Liver (tissue), 9 donors: ENCODE measurements around the gene AKAP13. TPM values are rescaled to one million over a fixed set of nuclear protein-coding genes. Genes with fewer than 3 reads are reported as not detected.

Experiments used
- DNase-seq: peaks from one replicate; pipeline ENCODE4 v3.0.0-alpha.2; 2017; ENCODE audit warnings: low spot score
- H3K27ac ChIP-seq, 2 donors: one replicate each; pipeline ENCODE4 v1.7.0; 2013; ENCODE audit warnings: inconsistent platforms in 2 of 2, low read length in 2 of 2, control low read depth in 1 of 2, low read depth in 1 of 2, mild to moderate bottlenecking in 1 of 2
- H3K27me3 ChIP-seq, 4 donors: one replicate each; pipeline versions ENCODE4 v1.6.1 to v1.7.0; 2013; ENCODE audit warnings: low read length in 3 of 4, inconsistent platforms in 1 of 4, mild to moderate bottlenecking in 1 of 4, moderate library complexity in 1 of 4; ENCODE audit not compliant: control insufficient read depth in 4 of 4, insufficient read depth in 4 of 4
- H3K36me3 ChIP-seq, 4 donors: one replicate each; pipeline versions ENCODE4 v1.6.1 to v1.7.0; 2013; ENCODE audit warnings: low read length in 3 of 4, mild to moderate bottlenecking in 3 of 4, low read depth in 1 of 4, moderate library complexity in 1 of 4; ENCODE audit not compliant: control insufficient read depth in 4 of 4, insufficient read depth in 3 of 4
- H3K4me1 ChIP-seq, 4 donors: one replicate each; pipeline versions ENCODE4 v1.6.1 to v1.7.0; 2013; ENCODE audit warnings: low read length in 3 of 4, mild to moderate bottlenecking in 3 of 4, moderate library complexity in 1 of 4; ENCODE audit not compliant: control insufficient read depth in 4 of 4, insufficient read depth in 4 of 4
- H3K4me3 ChIP-seq, 3 donors: one replicate each; pipeline versions ENCODE4 v1.6.1 to v1.7.0; 2013; ENCODE audit warnings: low read length in 3 of 3, control low read depth in 1 of 3, low read depth in 1 of 3, mild to moderate bottlenecking in 1 of 3
- H3K9ac ChIP-seq, 2 donors: one replicate each; pipeline ENCODE4 v1.7.0; 2013; ENCODE audit warnings: low read length in 2 of 2, mild to moderate bottlenecking in 2 of 2, moderate library complexity in 2 of 2, control low read depth in 1 of 2, low read depth in 1 of 2
- H3K9me3 ChIP-seq, 4 donors: one replicate each; pipeline versions ENCODE4 v1.6.1 to v1.7.0; 2013; ENCODE audit warnings: low read length in 3 of 4; ENCODE audit not compliant: control insufficient read depth in 4 of 4
- EGR1 ChIP-seq, 2 donors: IDR thresholded peaks; 2 replicates each; pipeline ENCODE4 v1.6.1; 2016 to 2018; ENCODE audit warnings: antibody characterized with exemption in 2 of 2, low read depth in 2 of 2
- FOXA1 ChIP-seq: IDR thresholded peaks from 2 replicates; pipeline ENCODE4 v1.6.1; 2016; ENCODE audit warnings: antibody characterized with exemption
- HNF4A ChIP-seq, 2 donors: conservative IDR thresholded peaks; 2 replicates each; pipeline ENCODE4 v1.6.1; 2016; ENCODE audit warnings: antibody characterized with exemption in 2 of 2, mild to moderate bottlenecking in 2 of 2
- HNF4G ChIP-seq: IDR thresholded peaks from 2 replicates; pipeline ENCODE4 v1.6.1; 2016; ENCODE audit warnings: antibody characterized with exemption
- JUND ChIP-seq, 2 donors: IDR thresholded peaks; 2 replicates each; pipeline ENCODE4 v1.6.1; 2016; ENCODE audit warnings: antibody characterized with exemption in 2 of 2
- RAD21 ChIP-seq, 2 donors: IDR thresholded peaks; 2 replicates each; pipeline ENCODE4 v1.6.1; 2016; ENCODE audit warnings: antibody characterized with exemption in 2 of 2, mild to moderate bottlenecking in 2 of 2
- RXRA ChIP-seq, 2 donors: IDR thresholded peaks; 2 replicates each; pipeline ENCODE4 v1.6.1; 2017 to 2018; ENCODE audit warnings: antibody characterized with exemption in 2 of 2, mild to moderate bottlenecking in 1 of 2
- SP1 ChIP-seq: IDR thresholded peaks from 2 replicates; pipeline ENCODE4 v1.6.1; 2018; ENCODE audit warnings: antibody characterized with exemption, mild to moderate bottlenecking
- YY1 ChIP-seq: IDR thresholded peaks from 2 replicates; pipeline ENCODE4 v1.6.1; 2016; ENCODE audit warnings: antibody characterized with exemption, mild to moderate bottlenecking
- WGBS: extraction: QIAGEN DNeasy Blood & Tissue Kit; methylation state at CpG from one replicate; pipeline ENCODE4 v1.1.7; 2013; 5-methylcytosine and 5-hydroxymethylcytosine counted together
- polyA plus RNA-seq, 2 donors: library from polyadenylated mRNA; stranded (reverse) in 1 of 2; unstranded in 1 of 2; fragments of 200-250 nt in 1 of 2; fragments of >200 nt in 1 of 2; fragmentation: Nextera tagmentation in 1 of 2; extraction: Ambion mirVana in 1 of 2; gene quantifications; one replicate each; pipeline versions ENCODE4 v1.2.1 to v1.2.3, GENCODE V29; 2013 to 2015
- total RNA-seq, 2 donors: library from RNA; depleted of rRNA; stranded (reverse); fragments of >200 nt; gene quantifications; one replicate each; pipeline ENCODE4 v1.2.3, GENCODE V29; 2014
- TF ChIP-seq, protein P1 (sequence below): fragments of 150-350 bp; IDR thresholded peaks from 2 replicates; pipeline ENCODE4 v1.5.1; 2017; ENCODE audit warnings: improper control_type of control experiment, low read depth, low read length; ENCODE audit not compliant: missing input control
- TF ChIP-seq, protein P2 (sequence below): IDR thresholded peaks from 2 replicates; pipeline ENCODE4 v1.6.1; 2016; ENCODE audit warnings: antibody characterized with exemption, mild to moderate bottlenecking
- TF ChIP-seq, protein P3 (sequence below): IDR thresholded peaks from 2 replicates; pipeline ENCODE4 v1.6.1; 2016; ENCODE audit warnings: antibody characterized with exemption
- donor health status: healthy.
- donor health status: healthy.
- donor health status: healthy.
- donor health status: healthy.
- donor health status: healthy.

AKAP13 gene
- total and polyA plus RNA-seq, 4 donors, result 18.6 to 92.3 (median 37.4) TPM

DNA sequence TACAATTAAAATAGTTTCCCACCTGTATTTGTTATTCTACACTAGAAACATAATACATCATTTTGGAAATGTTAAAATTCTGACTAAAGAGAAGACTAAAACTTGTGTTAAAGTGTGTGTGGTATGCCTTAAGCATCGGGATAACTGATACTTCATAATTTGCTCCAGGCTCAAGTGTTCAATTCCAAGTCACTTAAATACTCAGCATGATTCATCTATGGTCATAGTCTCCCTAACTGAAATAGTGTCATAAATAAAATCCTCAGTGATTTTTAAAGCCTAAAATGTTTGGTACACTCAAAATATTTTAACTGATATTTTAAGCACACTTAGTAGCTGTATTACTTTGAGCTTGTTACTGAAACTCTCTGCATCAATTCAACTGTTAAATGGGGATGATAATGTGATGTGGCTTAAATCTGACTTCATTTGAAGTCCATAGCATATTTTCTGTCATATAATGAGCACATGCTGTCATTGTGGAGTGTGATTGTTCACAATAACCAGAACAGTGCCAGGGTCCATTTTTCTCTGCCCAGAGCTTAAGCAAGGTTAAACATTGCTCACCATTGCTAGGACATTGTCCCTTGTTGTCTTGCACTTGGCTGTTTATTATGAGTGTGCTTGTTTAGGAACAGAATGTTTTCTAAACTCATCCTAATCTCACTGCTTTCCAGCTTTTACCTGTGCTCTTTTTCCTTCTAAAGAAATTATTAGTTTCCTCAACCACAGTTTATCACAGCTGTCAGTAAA is 292.1 kb downstream of the AKAP13 start (continued):
- TF ChIP-seq HNF4A (conservative IDR thresholded peaks at IDR 0.05) (peak; percentile 89 to 92), YY1 (peak; percentile 92), RAD21 (IDR thresholded peaks at IDR 0.05) (peak; percentile 49 to 50), EGR1 (IDR thresholded peaks at IDR 0.05; ENCODE audit: low read depth in 2 of 2) (no peak), FOXA1 (peak; percentile 23)

DNA sequence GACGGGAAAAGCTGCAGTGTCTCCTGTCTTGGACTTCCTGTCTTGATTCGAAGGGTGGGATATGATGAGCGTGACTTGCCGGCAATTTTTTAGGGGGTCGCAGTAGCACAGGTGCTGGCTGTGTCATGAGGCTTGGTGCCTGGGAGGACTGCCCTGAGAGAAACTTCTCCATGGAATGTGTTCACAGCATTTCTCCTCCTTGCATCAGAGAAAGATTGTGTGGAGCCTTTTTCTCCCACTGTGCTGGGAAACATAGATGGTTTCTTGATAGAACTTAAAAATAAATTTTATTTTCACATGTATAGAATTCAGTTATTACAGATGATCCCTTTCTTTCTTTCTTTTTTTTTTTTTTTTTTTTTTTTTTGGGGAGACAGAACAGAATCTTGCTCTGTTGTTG is 292.9 kb downstream of the AKAP13 start:
- H3K9me3 ChIP-seq, result no peaks in the 10 kb centered on the region
- TF ChIP-seq, protein P1, sequence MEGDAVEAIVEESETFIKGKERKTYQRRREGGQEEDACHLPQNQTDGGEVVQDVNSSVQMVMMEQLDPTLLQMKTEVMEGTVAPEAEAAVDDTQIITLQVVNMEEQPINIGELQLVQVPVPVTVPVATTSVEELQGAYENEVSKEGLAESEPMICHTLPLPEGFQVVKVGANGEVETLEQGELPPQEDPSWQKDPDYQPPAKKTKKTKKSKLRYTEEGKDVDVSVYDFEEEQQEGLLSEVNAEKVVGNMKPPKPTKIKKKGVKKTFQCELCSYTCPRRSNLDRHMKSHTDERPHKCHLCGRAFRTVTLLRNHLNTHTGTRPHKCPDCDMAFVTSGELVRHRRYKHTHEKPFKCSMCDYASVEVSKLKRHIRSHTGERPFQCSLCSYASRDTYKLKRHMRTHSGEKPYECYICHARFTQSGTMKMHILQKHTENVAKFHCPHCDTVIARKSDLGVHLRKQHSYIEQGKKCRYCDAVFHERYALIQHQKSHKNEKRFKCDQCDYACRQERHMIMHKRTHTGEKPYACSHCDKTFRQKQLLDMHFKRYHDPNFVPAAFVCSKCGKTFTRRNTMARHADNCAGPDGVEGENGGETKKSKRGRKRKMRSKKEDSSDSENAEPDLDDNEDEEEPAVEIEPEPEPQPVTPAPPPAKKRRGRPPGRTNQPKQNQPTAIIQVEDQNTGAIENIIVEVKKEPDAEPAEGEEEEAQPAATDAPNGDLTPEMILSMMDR, result no peak
- TF ChIP-seq JUND (IDR thresholded peaks at IDR 0.05) (no peak), SP1 (no peak), HNF4G (no peak), YY1 (no peak)
- no peak for DNase-seq
- peaks cover 0 to 31% (median 19%) of the 10 kb centered on the region in 4 donors for H3K36me3 ChIP-seq
- no peaks in the 10 kb centered on the region for H3K27me3 ChIP-seq
- 74% methylated on average over 5 of the region's 5 CpGs for WGBS
- H3K4me1 ChIP-seq, result peaks cover 0 to 10% (median 4%) of the 10 kb centered on the region in 4 donors
- H3K9ac ChIP-seq, result peak overlapping the region in 1 of 2 donors; percentile 32
- H3K27ac ChIP-seq, result peak overlapping the region; percentile 58 to 75
- no peak overlapping the region for H3K4me3 ChIP-seq

DNA sequence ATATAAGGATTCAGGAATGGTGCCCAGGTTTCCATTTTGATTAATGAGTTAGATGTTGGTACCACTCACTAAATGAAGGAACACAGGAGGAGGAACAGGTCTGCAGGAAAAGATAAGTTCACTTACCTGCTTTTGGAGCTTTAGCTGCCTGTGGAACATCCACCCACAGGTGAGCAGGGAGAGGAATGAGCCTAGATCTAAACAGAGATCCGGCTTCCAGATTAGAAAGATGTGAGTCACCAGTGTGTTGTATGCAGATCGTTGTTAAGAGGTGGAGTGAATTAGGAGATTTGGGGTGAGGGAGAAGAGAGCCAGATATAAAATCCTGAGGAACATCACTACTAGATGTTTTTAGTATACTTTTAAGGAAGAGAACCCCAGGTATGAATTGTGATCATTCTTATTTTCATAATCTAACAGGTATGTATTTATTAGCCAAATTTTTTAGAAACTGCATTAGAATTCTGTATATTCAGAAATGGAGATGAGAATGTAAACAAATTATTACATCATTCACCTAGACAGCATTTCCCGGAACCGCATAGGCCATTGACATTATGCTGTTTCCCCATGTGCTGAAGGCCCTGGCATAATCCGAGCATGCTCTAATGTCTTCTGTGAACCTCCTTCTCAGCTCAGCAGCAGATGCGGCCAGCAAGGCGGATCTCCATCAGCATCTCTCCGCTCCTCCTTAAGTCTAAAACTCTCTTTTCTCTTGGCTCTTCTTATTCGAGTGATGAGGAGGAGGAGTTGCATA is 296.1 kb downstream of the AKAP13 start:
- Histone ChIP-seq H3K9me3 (no peaks in the 10 kb centered on the region), H3K9ac (no peak overlapping the region), H3K4me1 (peaks cover 0 to 10% (median 4%) of the 10 kb centered on the region in 4 donors), H3K36me3 (peaks cover 0 to 25% (median 10%) of the 10 kb centered on the region in 4 donors), H3K27me3 (no peaks in the 10 kb centered on the region), H3K27ac (peak overlapping the region in 1 of 2 donors; percentile 37), H3K4me3 (no peak overlapping the region)
- 87% methylated on average over 9 of the region's 9 CpGs for WGBS
- TF ChIP-seq JUND (IDR thresholded peaks at IDR 0.05) (no peak), RXRA (IDR thresholded peaks at IDR 0.05) (peak in 1 of 2 donors; percentile 25)
- TF ChIP-seq, protein P2, sequence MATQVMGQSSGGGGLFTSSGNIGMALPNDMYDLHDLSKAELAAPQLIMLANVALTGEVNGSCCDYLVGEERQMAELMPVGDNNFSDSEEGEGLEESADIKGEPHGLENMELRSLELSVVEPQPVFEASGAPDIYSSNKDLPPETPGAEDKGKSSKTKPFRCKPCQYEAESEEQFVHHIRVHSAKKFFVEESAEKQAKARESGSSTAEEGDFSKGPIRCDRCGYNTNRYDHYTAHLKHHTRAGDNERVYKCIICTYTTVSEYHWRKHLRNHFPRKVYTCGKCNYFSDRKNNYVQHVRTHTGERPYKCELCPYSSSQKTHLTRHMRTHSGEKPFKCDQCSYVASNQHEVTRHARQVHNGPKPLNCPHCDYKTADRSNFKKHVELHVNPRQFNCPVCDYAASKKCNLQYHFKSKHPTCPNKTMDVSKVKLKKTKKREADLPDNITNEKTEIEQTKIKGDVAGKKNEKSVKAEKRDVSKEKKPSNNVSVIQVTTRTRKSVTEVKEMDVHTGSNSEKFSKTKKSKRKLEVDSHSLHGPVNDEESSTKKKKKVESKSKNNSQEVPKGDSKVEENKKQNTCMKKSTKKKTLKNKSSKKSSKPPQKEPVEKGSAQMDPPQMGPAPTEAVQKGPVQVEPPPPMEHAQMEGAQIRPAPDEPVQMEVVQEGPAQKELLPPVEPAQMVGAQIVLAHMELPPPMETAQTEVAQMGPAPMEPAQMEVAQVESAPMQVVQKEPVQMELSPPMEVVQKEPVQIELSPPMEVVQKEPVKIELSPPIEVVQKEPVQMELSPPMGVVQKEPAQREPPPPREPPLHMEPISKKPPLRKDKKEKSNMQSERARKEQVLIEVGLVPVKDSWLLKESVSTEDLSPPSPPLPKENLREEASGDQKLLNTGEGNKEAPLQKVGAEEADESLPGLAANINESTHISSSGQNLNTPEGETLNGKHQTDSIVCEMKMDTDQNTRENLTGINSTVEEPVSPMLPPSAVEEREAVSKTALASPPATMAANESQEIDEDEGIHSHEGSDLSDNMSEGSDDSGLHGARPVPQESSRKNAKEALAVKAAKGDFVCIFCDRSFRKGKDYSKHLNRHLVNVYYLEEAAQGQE, result no peak
- TF ChIP-seq, protein P3, sequence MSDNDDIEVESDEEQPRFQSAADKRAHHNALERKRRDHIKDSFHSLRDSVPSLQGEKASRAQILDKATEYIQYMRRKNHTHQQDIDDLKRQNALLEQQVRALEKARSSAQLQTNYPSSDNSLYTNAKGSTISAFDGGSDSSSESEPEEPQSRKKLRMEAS, result no peak
- DNase-seq, result no peak
